GM18873 (cell line): ENCODE data around the gene MZB1.
"Not testable (repeated sequence)": the region's sequence is repeated elsewhere in the genome, so short reads cannot be mapped to it uniquely, and the experiment has no call there.

Experiments used
- ATAC-seq: cut with Tn5 transposase; IDR thresholded peaks from one replicate; pipeline ENCODE4 v1.9.1; 2021; ENCODE audit warnings: mild to moderate bottlenecking, moderate library complexity, moderate number of reproducible peaks; ENCODE audit not compliant: unreplicated experiment, low FRiP score

Gene MZB1

DNA sequence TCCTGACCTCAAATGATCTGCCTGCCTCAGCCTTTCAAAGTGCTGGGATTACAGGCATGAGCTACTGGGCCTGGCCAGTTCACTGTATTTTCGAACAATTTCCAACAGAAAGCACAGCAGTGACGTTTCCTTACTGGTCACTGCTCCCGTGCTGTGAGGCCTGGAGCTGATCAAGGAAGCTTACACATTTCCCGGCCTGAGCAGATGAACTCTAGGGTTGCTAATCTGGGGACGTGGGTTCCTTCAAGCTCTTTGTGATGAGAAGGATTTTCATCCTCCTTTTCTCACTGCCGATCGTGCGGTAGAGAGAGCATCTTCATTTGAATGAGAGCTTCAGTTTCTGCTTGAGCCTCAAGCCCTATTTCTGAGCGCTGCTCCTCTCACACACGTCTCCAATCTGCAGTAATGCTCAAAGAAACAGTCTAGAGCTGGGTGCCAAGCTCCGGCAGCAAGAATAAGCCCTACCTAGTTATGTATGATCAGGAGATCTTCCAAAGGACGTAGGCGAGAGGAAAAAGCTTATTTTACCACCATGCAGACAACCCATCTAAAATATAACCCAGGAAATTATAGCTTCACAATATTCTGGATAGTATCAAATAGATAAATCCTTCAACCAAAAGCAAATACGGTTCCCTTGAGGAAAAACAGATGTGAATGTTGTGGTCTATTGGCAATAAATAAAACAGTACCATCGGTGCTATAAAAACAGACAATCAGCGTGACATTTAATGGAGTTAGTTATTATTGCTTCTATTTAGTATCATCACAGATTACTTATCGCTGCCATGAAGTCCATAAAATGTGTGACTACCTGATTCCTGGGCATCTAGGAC is 21.5 kb upstream of the MZB1 start:
- ATAC-seq: no peak

DNA sequence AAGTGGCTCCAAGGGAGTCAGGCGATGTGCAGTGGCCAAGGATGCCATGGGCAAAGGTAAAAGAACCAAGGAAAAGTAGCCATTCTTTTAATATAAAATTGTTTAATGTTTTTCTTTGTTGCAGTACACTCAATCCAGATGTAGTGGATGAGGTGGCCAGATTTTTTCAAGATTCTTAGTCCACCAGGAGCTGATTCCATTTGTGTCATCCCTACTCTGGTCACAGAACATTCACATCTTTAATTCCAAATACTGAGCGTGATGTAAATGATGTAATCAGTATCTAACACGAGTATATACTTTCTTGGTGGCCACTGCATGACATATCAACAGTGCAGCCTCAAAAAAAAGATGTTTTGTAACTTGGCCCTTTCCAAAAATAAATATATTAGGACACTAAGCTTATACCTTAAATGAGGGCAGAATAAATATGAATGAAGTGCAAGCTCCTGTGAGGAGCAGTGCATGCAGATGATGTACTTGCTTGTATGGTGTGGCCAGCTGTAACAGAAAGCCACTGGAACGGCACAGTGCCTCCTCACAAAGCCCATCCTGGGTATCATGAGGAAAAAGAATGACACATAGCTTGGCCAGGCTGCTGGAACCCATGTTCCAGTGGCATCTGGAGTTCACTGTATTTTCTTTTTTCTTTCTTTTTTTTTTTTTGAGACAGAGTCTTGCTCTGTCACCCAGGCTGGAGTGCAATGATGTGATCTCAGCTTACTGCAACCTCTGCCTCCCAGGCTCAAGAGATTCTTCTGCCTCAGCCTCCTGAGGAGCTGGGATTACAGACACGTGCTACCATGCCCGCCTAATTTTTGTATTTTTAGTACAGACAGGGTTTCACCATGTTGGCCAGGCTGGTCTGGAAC is 20.6 kb upstream of the MZB1 start:
- no peak for ATAC-seq

DNA sequence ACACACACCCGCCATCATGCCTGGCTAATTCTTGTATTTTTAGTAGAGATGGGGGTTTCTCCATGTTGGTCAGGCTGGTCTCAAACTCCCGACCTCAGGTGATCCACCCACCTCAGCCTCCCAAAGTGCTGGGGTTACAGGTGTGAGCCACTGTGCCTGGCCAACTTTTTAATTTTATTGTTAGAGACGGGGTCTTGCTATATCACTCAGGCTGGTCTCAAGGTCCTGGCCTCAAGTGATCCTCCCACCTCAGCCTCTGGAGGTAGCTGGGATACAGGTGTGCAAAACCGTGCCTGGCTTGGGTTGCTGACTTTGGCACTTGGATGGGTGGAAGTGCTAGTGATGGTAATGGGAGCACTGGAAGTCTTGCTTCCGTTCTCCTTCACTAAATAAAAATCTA is 19.4 kb upstream of the MZB1 start:
- not testable (repeated sequence) for ATAC-seq

DNA sequence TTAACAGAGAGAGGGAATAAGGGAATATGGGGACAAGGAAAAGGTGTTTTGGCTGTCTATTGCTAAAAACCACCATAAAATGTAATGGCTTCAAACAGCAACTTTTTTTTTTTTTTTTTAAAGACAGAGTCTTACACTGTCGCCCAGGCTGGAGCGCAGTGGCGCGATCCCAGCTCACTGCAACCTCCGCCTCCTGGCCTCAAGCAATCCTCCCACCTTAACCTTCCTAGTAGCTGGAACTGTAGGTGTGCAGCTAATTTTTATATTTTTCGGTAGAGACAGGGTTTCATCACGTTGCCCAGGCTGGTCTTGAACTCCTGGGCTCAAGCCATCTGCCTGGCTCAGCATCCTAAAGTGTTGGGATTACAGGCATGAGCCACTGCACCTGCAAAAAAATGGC is 18.5 kb upstream of the MZB1 start:
- ATAC-seq: no peak

DNA sequence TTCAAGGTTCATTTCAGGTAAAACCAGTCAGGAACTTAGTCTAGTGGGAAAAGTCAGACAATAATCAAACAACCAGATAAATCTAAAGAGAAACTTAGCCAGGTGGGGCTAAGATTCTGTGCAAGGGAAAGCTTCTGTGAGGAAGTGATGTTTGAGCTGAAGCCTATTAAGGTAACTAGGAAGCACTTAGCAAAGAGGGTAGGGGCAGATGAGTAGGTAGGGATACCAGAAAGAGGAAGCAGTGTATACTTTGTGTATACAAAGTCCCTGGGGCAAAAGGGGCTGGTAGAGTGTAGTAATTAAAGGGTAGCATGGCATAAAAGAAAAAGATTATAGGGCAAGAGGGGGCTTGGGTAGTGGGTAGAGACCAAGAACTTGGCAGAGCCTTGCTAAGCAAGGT is 17.8 kb upstream of the MZB1 start:
- ATAC-seq: no peak

DNA sequence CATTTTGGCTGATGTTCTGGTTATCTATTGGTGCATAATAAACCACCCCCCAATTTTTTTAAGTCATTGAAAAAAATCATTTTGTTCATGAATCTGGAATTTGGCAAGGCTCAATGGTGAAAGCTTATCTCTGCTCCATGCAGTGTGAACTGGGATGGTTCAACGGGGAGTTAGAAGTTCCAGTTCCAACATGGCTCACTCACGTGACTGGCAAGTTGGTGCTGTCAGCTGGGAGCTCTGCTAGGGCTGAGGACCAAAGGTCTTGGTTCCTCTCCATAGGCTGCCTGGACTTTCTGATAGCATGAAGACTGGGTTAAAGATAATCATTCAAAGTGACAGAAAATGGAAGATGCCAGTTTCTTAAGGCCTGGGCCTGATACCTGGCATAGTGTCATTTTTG is 17.2 kb upstream of the MZB1 start:
- ATAC-seq: no peak

DNA sequence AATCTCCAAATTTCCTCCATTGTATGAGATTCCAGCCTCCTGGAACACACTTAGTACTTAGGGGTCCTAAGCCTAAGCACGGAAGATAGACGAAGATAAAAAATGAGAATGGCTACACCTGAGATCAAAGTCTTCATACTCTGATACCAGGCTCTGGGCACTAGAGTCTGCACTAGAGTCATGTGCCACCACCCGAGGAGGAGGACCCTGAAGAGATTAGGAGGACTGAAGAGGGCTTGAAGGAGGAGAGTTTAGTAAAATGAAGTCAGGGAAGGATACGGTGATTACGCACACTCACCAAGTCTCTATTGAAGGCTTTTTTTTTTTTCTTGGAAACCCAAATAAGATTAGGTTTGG is 14.7 kb upstream of the MZB1 start:
- ATAC-seq: no peak

DNA sequence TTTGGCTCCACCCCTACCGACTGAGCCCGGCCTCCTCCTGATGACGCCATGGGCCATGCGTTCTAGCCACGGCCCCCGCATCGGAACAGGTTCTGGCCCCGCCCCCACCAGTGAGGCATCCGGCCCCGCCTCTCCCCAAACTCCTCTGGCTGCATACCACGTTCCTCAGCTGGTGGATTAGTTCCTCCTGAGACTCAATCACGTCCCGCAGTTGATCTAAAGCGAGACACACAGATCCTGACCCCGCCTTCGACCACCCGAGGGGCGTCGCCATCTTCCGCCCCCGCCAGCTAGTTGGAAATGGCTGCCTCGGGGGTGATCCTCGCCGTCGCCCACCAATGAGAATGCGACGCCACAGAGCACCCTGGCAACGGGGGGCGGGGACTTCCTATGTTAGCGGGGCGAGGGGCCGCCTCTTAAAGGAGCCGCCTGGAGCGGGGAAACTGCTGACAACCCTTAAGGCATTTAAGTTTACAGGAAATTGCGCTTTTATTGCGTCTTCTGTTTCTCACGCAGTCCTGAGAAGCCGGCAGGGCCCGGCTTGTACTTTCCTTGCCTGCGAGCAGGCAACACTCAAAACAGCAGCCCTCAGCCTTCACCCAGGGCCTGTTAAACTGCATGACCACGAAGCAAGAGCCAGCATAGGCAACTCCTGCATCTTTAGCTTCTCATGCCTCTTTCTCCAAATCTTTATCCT is 14.2 kb upstream of the MZB1 start, which contains the start of gene SPATA24:
Gene SPATA24, minus strand, starts transcription at position 303 of the 697 bp plus-strand sequence. Its CDS starts 29 bp downstream, at position 274.
- ATAC-seq: peak; percentile 65

DNA sequence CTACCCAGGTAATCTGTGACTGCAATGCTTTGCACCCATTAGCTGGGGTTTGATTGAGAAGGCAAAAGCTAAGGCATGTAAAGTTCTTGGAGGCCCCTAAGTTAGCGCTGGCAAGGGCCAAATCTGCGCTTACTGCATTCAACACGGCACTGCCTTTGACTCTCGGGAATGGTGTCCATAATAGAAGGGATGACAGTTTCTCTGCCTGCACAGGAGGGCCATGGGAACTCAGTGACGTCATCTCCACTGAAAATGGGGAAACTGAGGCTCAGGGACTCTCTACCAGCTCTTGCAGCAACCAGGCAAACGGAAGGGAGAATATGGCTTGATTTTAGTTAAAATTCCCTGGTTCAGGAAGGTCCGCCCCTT is 13.7 kb upstream of the MZB1 start:
- ATAC-seq: no peak

DNA sequence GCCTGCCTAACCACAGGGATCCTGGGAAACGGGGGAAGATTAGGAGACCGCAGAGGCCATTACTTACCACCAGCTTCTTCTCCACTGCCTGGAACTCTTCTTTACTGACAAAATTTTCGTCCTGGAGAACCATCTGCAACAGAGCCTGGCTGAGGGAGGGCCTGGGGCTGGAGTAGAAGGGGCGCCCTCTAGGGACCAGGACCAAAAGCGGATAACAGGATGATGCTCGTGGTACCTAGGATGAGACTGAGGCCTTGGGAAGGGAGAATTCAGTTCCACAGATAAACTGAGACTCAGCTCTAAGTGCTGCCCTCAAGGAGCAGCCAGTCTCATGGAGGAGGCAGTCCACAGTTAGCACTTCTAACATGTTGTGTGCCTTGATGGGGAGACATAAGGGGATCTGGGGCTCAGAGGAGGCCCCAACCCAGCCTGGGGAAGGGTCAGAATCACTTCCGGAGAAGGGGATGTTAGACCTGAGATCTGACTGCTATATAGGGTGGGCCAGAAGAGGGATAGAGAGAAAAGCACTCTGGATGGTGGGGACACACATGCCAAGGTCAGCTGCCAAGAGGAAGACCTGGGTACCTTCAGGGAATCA is 12.9 kb upstream of the MZB1 start:
- ATAC-seq: no peak

DNA sequence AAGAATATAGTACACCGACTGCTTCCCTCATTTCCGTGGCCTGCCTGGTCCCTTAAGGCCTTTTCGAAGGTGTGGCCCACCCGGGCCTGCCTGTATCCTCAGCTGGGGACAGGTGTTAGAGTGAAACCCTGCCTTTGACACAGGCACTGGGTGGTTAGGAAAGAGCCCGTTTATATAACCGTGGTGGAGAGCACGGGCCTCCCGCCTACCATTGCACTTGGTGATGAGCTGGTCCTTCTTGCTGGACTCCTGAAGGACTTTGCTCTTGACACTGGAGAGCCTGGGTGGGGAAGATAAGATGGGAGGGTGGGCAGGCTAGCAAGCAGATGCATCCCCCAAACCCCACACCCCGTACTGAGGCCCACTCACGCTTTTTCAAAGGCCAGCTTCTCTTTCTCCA is 11.8 kb upstream of the MZB1 start:
- no peak for ATAC-seq

DNA sequence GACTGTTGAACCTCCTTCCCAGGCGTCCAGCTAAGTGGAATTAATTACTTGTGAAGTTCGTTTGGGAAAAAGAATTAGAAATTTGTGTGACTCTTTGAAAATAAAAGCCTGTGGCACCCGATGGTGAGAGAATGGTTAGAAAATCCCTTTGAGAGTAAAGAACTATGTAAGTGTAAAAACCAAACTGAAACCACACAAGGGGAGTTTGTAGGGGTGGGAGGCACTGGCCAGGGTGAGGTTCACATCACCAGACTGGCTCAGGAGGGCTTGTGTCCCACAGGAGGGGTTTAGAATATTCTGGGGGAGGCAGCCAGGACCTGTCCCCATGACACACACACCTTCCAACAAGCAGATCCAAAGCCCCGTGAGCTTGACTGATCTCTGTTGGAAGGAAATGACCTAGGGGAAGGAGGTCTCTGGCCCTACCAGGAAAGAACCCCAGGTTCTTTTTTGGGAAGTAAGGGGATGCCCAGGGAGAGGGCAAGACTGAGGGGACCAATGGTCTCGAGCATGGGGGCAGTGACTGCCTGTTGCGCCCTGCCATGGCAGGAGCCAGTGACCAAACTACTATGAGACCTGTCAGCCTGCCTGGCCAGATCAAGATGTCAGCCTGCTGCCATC is 9.9 kb upstream of the MZB1 start:
- no peak for ATAC-seq

DNA sequence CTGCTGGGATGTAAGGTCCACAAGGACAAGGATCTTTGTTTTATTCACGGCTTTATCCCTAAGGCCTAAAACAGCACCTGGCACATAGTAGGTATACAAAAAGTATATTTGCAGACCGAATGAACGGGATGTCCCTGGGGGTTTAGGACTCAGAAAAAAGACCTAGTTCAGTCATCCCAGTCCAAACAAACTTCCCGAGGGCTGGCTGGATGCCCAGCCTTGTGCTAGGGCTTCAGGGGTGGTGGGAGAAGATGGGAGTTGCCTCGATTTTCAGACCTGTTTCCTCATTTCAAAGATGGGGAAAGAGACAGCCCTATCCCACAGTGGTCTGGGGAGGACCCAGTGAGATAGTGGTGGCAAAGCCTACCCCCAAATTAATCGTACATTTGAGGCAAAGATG is 8.2 kb upstream of the MZB1 start:
- no peak for ATAC-seq

DNA sequence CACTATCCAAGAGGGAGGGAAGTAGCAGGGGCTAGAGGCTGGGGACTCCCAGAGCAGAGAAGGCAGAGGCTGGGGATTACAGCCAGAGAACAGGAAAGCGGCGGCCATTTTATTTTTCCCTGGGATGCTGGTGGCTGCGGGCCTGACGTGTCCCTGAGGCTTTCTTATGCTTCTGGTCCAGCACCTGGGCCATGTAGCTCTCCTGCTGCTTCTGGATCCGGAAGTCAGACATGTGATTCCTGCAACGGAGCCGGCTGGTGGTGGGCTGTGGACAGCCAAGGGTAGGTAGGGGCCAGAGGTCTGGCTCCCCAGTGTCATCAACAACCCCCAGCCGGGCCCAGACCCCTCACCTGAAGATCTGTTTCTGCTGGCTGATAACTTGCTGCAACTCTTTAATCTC is 7.0 kb upstream of the MZB1 start:
- ATAC-seq: no peak

DNA sequence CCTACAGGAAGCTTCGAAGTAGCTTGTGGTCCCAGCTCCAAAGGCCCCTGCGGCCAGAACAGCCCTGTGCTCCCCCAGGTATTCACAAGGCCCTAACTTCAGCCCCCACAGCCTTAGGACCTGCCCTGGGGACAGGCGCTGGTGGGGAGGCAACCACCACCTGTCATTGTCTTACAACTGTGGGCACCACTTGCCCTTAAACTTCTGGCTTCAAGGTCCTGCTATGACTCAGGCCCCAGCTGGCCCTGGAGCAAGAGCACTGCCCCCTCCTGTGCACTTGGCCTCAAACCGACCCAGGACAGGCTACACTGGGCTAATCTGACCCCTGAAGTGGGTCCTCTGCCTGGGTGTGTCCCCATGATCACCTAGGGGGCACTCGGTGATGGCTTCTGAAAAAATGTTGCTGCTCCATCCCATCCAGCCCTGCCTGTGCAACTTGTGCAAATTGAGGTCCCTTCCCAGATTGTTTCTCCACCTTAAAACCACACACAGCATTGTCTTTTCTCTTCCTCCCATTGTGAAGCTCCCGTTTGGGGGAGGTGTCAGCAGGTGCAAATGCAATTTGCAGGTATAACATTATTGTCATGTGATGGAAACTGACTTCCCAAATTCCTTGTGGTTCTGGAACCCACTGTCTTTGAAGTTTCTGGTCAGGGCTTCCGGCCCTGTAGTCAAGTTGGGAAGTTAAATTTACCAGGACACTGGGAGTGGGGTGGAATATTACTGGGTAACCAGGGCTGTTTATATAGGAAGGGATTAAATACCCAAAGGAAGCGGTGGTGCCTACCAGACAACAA is 6.3 kb upstream of the MZB1 start:
- ATAC-seq: no peak

DNA sequence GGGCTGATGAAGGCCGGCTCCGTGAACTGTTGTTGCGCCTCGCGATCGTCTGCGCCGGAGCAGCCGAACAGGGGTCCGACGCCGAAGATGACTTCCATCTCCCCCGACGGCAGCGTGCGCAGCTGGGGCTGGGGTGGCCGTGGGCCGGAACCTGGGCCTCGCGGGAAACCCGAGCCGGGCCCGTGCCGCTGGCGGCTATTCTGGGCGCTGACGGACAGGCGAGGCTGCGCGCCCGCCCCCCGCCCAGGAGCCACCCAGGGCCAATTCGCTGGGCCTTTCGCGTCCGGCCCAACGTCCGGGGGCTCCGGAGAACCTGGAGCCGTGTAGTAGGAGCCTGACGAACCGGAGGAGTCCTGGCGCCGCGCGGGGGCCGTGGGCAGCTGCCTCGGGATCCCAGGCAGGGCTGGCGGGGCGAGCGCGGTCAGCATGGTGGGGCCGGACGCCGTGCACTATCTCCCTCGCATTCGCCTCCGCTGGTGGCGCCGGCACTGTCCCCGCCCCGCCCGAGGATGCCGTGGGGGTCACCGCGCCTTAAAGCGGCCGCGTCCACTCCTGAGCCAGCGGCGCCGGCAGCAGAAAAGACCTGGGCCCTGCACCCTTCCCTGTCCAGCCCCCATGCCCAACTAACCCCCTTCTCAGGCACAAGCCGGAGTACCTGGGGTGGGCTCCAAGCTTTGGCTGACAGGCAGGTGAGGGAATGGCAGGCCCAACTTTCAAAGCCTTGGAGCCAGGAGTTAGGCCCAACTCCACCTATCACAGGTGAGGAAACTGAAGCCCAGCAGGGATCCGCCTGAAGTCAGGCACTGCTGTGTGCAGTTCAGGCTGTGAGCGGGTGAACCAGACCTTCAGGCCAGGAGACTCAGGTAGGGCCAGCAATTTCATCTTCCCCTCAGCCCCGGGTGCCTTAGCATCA is 5.2 kb upstream of the MZB1 start, which contains the start of gene PROB1:
Gene PROB1, minus strand, starts transcription at position 451 of the 913 bp plus-strand sequence. Its CDS starts 23 bp downstream, at position 428.
- ATAC-seq: no peak

DNA sequence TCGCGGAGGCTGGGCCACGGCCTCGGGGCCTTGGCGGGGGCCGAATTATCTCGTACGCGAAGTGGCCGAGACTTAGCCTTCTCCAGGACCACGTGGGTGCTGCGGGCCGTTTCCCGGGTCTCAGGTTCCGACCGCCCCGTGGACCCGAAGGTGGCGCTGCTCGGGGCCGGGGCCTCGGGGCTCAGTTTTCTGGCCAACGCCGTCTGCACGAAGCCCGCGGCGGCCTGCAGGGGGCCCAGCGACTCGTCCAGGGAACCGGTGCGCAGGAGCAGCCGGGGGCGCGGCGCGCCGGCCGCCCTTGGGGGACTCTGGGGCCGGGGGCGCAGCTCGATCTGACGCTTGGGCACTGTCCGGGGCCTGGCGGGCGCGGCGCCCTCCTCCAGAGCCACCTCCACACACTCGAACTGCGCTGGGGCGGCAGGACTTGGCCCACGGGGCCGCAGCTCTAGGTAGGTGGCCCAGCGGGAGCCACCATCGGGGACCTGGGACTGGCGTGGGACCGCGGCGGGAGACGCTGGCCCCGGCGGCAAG is 4.5 kb upstream of the MZB1 start:
- ATAC-seq: no peak

DNA sequence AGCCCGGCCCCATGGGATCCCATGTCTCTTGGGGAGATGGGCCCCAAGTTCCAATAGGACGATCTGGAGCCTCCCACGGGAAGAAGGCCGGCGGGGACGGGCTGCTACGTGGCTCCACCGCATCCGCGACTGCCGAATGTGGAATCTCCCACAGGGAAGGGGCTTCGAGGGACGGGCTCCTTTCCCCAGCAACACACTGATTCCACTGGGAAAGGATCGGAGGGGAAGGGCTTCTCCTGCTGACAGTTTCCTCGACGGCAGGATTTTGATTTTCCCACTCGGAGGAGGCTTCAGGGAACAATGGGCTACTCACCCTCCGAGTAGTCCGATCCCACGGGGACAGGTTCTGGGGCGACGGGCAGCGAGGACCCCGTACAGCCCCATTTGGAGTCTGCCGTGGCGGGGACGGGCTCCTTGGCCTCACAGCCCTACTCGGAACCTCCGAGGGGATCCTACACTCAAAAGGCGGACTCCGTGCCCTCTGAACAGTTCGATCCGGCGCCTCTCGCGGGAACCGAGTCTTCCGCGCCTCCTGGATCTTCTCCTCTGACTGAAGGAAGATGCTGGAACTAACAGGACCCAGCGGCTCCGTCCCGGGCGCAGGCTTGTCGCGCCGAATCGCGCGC is 3.9 kb upstream of the MZB1 start:
- no peak for ATAC-seq
